ENCODE results near the gene AGBL3.

AGBL3 gene

GRCh38 chr7:135083005-135083404 lies 96.7 kb downstream of the AGBL3 start:
- peaks cover 2% of the 10 kb centered on the region; the same call in 1 of the 2 replicates for H3K9me3 ChIP-seq (ENCODE audit: insufficient read depth, low read depth, low read length)
- no peak overlapping the region for H3K27ac ChIP-seq (ENCODE audit: low read length)
- H3K4me1 ChIP-seq (ENCODE audit: insufficient read depth, low read length): peaks cover 2% of the 10 kb centered on the region; the same call in 1 of the 2 replicates
- H3K4me3 ChIP-seq (ENCODE audit: low read length): no peak overlapping the region
- H3K9ac ChIP-seq (ENCODE audit: low read depth, low read length): no peak overlapping the region
- no peaks in the 10 kb centered on the region for H3K36me3 ChIP-seq (ENCODE audit: insufficient read depth, low read depth, low read length)
- H3K27me3 ChIP-seq (ENCODE audit: insufficient read depth, low read length): no peaks in the 10 kb centered on the region

DNA sequence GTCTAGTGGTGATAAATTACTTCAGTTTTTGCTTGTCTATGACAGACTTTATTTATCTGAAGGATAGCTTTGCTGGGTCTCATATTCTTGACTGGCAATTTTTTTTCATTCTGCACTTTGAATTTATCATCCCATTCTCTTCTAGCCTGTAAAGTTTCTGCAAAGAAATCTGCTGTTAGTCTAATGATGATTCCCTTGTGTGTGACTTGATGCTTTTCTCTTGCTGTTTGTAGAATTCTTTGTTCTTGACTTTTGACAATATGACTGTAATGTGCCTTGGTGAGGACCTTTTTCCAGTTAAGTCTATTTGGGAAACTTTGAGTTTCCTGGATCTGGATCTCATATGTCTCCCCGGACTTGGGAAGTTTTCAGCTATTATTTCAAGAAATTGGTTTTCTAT lies 102.3 kb downstream of the AGBL3 start:
- Histone ChIP-seq H3K27me3 (ENCODE audit: insufficient read depth, low read length) (no peaks in the 10 kb centered on the region), H3K9me3 (ENCODE audit: insufficient read depth, low read depth, low read length) (peaks cover 7% of the 10 kb centered on the region), H3K4me3 (ENCODE audit: low read length) (no peak overlapping the region), H3K27ac (ENCODE audit: low read length) (no peak overlapping the region), H3K9ac (ENCODE audit: low read depth, low read length) (no peak overlapping the region), H3K36me3 (ENCODE audit: insufficient read depth, low read depth, low read length) (no peaks in the 10 kb centered on the region), H3K4me1 (ENCODE audit: insufficient read depth, low read length) (no peaks in the 10 kb centered on the region)

- H3K36me3 ChIP-seq (ENCODE audit: insufficient read depth, low read depth, low read length): no peaks in the 10 kb centered on the region
- peaks cover 7% of the 10 kb centered on the region for H3K9me3 ChIP-seq (ENCODE audit: insufficient read depth, low read depth, low read length)
- H3K4me1 ChIP-seq (ENCODE audit: insufficient read depth, low read length): no peaks in the 10 kb centered on the region
- no peak overlapping the region for H3K9ac ChIP-seq (ENCODE audit: low read depth, low read length)
- no peak overlapping the region for H3K4me3 ChIP-seq (ENCODE audit: low read length)
- no peaks in the 10 kb centered on the region for H3K27me3 ChIP-seq (ENCODE audit: insufficient read depth, low read length)
- H3K27ac ChIP-seq (ENCODE audit: low read length): no peak overlapping the region
Observed at GRCh38 chr7:135091717-135092116, 105.4 kb downstream of the AGBL3 start.

GRCh38 chr7:135094472-135095237 lies 108.3 kb downstream of the AGBL3 start:
- H3K27me3 ChIP-seq (ENCODE audit: insufficient read depth, low read length): no peaks in the 10 kb centered on the region
- H3K27ac ChIP-seq (ENCODE audit: low read length): no peak overlapping the region
- no peaks in the 10 kb centered on the region for H3K4me1 ChIP-seq (ENCODE audit: insufficient read depth, low read length)
- H3K9ac ChIP-seq (ENCODE audit: low read depth, low read length): no peak overlapping the region
- H3K36me3 ChIP-seq (ENCODE audit: insufficient read depth, low read depth, low read length): no peaks in the 10 kb centered on the region
- no peak overlapping the region for H3K4me3 ChIP-seq (ENCODE audit: low read length)
- H3K9me3 ChIP-seq (ENCODE audit: insufficient read depth, low read depth, low read length): no peaks in the 10 kb centered on the region

DNA sequence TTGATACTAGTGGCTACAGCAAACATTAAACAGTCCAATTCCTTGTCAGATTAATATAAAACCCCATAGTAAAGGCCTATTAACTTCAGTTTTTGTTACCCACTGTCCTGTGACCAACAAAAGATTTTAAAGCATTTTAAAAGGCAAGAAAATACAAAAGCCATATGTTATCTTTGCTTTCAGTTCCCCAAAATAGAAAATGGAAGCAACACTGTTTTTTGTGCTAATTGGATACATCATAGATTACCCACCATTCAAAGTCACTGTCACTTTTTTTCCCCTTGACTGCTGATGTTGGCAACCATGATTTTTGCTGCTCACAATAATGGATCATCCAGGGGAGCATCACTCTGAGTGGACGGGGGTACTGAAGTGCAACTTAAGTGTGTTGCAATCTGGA lies 109.1 kb downstream of the AGBL3 start:
- Histone ChIP-seq H3K36me3 (ENCODE audit: insufficient read depth, low read depth, low read length) (no peaks in the 10 kb centered on the region), H3K4me1 (ENCODE audit: insufficient read depth, low read length) (no peaks in the 10 kb centered on the region), H3K9me3 (ENCODE audit: insufficient read depth, low read depth, low read length) (no peaks in the 10 kb centered on the region), H3K27me3 (ENCODE audit: insufficient read depth, low read length) (no peaks in the 10 kb centered on the region), H3K4me3 (ENCODE audit: low read length) (no peak overlapping the region), H3K9ac (ENCODE audit: low read depth, low read length) (no peak overlapping the region), H3K27ac (ENCODE audit: low read length) (no peak overlapping the region)

GRCh38 chr7:135098391-135098790 lies 112.1 kb downstream of the AGBL3 start:
- no peaks in the 10 kb centered on the region for H3K27me3 ChIP-seq (ENCODE audit: insufficient read depth, low read length)
- no peak overlapping the region for H3K9ac ChIP-seq (ENCODE audit: low read depth, low read length)
- no peak overlapping the region for H3K4me3 ChIP-seq (ENCODE audit: low read length)
- no peaks in the 10 kb centered on the region for H3K9me3 ChIP-seq (ENCODE audit: insufficient read depth, low read depth, low read length)
- no peaks in the 10 kb centered on the region for H3K36me3 ChIP-seq (ENCODE audit: insufficient read depth, low read depth, low read length)
- no peak overlapping the region for H3K27ac ChIP-seq (ENCODE audit: low read length)
- no peaks in the 10 kb centered on the region for H3K4me1 ChIP-seq (ENCODE audit: insufficient read depth, low read length)

DNA sequence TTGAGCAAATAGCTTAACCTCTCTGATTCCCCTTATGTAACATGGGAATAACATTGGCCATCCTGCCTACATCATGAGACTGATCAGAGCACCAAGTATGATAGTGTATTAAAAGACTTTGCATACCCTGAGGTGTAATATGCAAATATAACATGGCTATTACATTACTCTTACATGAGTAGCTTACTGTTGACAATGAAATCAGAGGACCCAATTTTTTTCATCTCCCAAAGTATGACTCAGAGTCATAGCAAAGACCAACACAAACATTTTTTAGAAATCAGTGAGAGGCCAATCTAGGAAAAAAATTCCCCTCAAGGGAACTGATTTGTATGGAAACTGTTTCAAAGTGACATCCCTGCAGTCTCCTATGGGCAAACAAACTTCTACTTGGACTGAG lies 114.5 kb downstream of the AGBL3 start:
- Histone ChIP-seq H3K9ac (ENCODE audit: low read depth, low read length) (no peak overlapping the region), H3K27ac (ENCODE audit: low read length) (no peak overlapping the region), H3K4me1 (ENCODE audit: insufficient read depth, low read length) (no peaks in the 10 kb centered on the region), H3K4me3 (ENCODE audit: low read length) (no peak overlapping the region), H3K36me3 (ENCODE audit: insufficient read depth, low read depth, low read length) (no peaks in the 10 kb centered on the region), H3K27me3 (ENCODE audit: insufficient read depth, low read length) (no peaks in the 10 kb centered on the region), H3K9me3 (ENCODE audit: insufficient read depth, low read depth, low read length) (no peaks in the 10 kb centered on the region)

- Histone ChIP-seq H3K9me3 (ENCODE audit: insufficient read depth, low read depth, low read length) (no peaks in the 10 kb centered on the region), H3K4me3 (ENCODE audit: low read length) (no peak overlapping the region), H3K4me1 (ENCODE audit: insufficient read depth, low read length) (no peaks in the 10 kb centered on the region), H3K36me3 (ENCODE audit: insufficient read depth, low read depth, low read length) (no peaks in the 10 kb centered on the region), H3K27ac (ENCODE audit: low read length) (no peak overlapping the region), H3K9ac (ENCODE audit: low read depth, low read length) (no peak overlapping the region), H3K27me3 (ENCODE audit: insufficient read depth, low read length) (no peaks in the 10 kb centered on the region)
Observed at GRCh38 chr7:135102372-135102771, 116.1 kb downstream of the AGBL3 start.

- H3K4me1 ChIP-seq (ENCODE audit: insufficient read depth, low read length): no peaks in the 10 kb centered on the region
- no peaks in the 10 kb centered on the region for H3K9me3 ChIP-seq (ENCODE audit: insufficient read depth, low read depth, low read length)
- no peaks in the 10 kb centered on the region for H3K36me3 ChIP-seq (ENCODE audit: insufficient read depth, low read depth, low read length)
- H3K27me3 ChIP-seq (ENCODE audit: insufficient read depth, low read length): no peaks in the 10 kb centered on the region
- no peak overlapping the region for H3K9ac ChIP-seq (ENCODE audit: low read depth, low read length)
- no peak overlapping the region for H3K4me3 ChIP-seq (ENCODE audit: low read length)
- H3K27ac ChIP-seq (ENCODE audit: low read length): no peak overlapping the region
Observed at GRCh38 chr7:135109562-135109961, 123.3 kb downstream of the AGBL3 start.

DNA sequence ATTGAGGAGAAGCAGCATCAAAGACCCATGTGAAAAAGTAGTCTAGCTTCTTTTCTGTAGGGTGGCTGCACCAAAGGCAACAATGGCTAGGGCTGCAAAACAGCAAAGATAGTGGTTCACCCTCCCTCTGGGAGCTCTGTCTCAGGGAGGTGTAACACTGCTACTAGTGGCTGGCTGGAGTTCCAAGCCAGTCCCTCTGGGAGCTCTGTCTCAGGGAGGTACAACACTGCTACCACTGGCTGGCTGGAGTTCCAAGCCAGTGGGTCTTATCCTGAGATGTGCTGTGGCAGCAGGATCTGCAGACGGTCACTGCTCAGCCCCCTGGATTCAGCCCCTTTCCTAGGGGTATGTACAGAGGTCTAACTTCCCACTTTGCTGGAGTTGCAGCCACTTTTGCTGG lies 123.7 kb downstream of the AGBL3 start:
- Histone ChIP-seq H3K27me3 (ENCODE audit: insufficient read depth, low read length) (no peaks in the 10 kb centered on the region), H3K27ac (ENCODE audit: low read length) (no peak overlapping the region), H3K9me3 (ENCODE audit: insufficient read depth, low read depth, low read length) (no peaks in the 10 kb centered on the region), H3K9ac (ENCODE audit: low read depth, low read length) (no peak overlapping the region), H3K4me3 (ENCODE audit: low read length) (no peak overlapping the region), H3K4me1 (ENCODE audit: insufficient read depth, low read length) (no peaks in the 10 kb centered on the region), H3K36me3 (ENCODE audit: insufficient read depth, low read depth, low read length) (no peaks in the 10 kb centered on the region)

DNA sequence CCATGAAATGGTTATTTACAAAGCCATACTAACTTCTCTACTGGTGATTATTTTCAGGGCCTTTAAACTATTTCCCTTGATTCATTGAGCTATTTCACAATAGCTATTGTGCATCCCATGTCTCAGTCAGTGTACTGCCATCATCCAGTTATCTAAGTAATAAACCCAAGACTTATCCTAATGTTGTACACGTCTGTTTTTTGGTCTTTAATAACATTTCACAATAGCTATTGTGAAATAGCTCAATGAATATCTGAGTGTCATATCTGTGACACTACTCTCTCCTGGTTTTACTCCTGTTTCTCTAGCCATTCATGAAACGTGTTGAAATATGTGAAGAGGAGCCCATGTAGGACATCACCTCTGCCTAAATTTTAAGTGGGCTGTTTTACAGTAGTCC lies 125.1 kb downstream of the AGBL3 start:
- Histone ChIP-seq H3K27me3 (ENCODE audit: insufficient read depth, low read length) (no peaks in the 10 kb centered on the region), H3K27ac (ENCODE audit: low read length) (no peak overlapping the region), H3K4me3 (ENCODE audit: low read length) (no peak overlapping the region), H3K9ac (ENCODE audit: low read depth, low read length) (no peak overlapping the region), H3K36me3 (ENCODE audit: insufficient read depth, low read depth, low read length) (no peaks in the 10 kb centered on the region), H3K4me1 (ENCODE audit: insufficient read depth, low read length) (no peaks in the 10 kb centered on the region), H3K9me3 (ENCODE audit: insufficient read depth, low read depth, low read length) (no peaks in the 10 kb centered on the region)

- H3K9me3 ChIP-seq (ENCODE audit: insufficient read depth, low read depth, low read length): no peaks in the 10 kb centered on the region
- no peaks in the 10 kb centered on the region for H3K36me3 ChIP-seq (ENCODE audit: insufficient read depth, low read depth, low read length)
- H3K4me3 ChIP-seq (ENCODE audit: low read length): no peak overlapping the region
- no peaks in the 10 kb centered on the region for H3K27me3 ChIP-seq (ENCODE audit: insufficient read depth, low read length)
- no peak overlapping the region for H3K9ac ChIP-seq (ENCODE audit: low read depth, low read length)
- H3K4me1 ChIP-seq (ENCODE audit: insufficient read depth, low read length): no peaks in the 10 kb centered on the region
- no peak overlapping the region for H3K27ac ChIP-seq (ENCODE audit: low read length)
Observed at GRCh38 chr7:135114622-135115021, 128.3 kb downstream of the AGBL3 start.
